T-cell (primary cell): ENCODE data around the gene ALDH1A2. TPM values are rescaled to one million over a fixed set of nuclear protein-coding genes. Genes with fewer than 3 reads are reported as not detected.

Source experiments
- ATAC-seq, 4 experiments: fragments of 200-7000 bp in 3 of 4; fragments of 150-1000 bp in 1 of 4; cut with Tn5 transposase; replicated peaks in 1 of 4; 1 replicate in 3 of 4; 2 replicates in 1 of 4; pipeline ENCODE4 v1.10.0; 2021; ENCODE audit warnings: moderate library complexity in 3 of 4, mild to moderate bottlenecking in 2 of 4, moderate number of reproducible peaks in 1 of 4
- CTCF ChIA-PET, 2 donors: fragments of 300-600 bp; sonication (Branson Sonifier 250); formaldehyde crosslinking; loops; one replicate each; lab custom pipeline; 2022; ENCODE audit warnings: antibody characterized with exemption in 2 of 2; lab: Charles Lee
- POLR2A ChIA-PET, 2 donors: fragments of 300-600 bp; sonication (Branson Sonifier 250); formaldehyde crosslinking; loops; one replicate each; lab custom pipeline; 2022; ENCODE audit warnings: antibody characterized with exemption in 2 of 2; lab: Charles Lee
- DNase-seq, 35 experiments: peaks; one replicate each; pipeline versions ENCODE4 v3.0.0 to v3.0.0-alpha.2; 2013 to 2023
- H3K27ac ChIP-seq: one replicate; pipeline ENCODE4 v1.5.1; 2013; ENCODE audit warnings: low read length
- H3K27me3 ChIP-seq, 2 experiments: replicated peaks in 1 of 2; 1 replicate in 1 of 2; 2 replicates in 1 of 2; pipeline versions ENCODE4 v1.6.1 to v1.7.0; 2013; ENCODE audit warnings: low read length in 1 of 2, mixed read lengths in 1 of 2; ENCODE audit not compliant: control insufficient read depth in 2 of 2, insufficient read depth in 2 of 2; ENCODE audit errors: extremely low read depth in 1 of 2
- H3K36me3 ChIP-seq, 2 donors: 1 replicate in 1 of 2; 2 replicates in 1 of 2; pipeline versions ENCODE4 v1.6.1 to v1.7.0; 2013; ENCODE audit warnings: low read length in 1 of 2; ENCODE audit not compliant: control insufficient read depth in 2 of 2, insufficient read depth in 1 of 2; ENCODE audit errors: extremely low read depth in 1 of 2
- H3K4me1 ChIP-seq, 2 experiments: 1 replicate in 1 of 2; 2 replicates in 1 of 2; pipeline versions ENCODE4 v1.6.1 to v1.7.0; 2013; ENCODE audit warnings: low read length in 2 of 2, mixed read lengths in 1 of 2; ENCODE audit not compliant: insufficient read depth in 2 of 2, control insufficient read depth in 1 of 2; ENCODE audit errors: extremely low read depth in 1 of 2
- H3K4me3 ChIP-seq, 2 donors: 1 replicate in 1 of 2; 2 replicates in 1 of 2; pipeline versions ENCODE4 v1.5.1 to v1.7.0; 2013; ENCODE audit warnings: mild to moderate bottlenecking in 2 of 2, low read length in 1 of 2, moderate library complexity in 1 of 2; ENCODE audit not compliant: control insufficient read depth in 1 of 2; ENCODE audit errors: extremely low read depth in 1 of 2
- H3K9me3 ChIP-seq: 2 replicates; pipeline ENCODE4 v1.7.0; 2013
- H3K27ac Mint-ChIP-seq, 2 donors: one replicate each; pipeline ENCODE4 v1.8.0; 2020 to 2021; ENCODE audit warnings: mild to moderate bottlenecking in 2 of 2, mixed read lengths in 2 of 2
- H3K27me3 Mint-ChIP-seq, 2 donors: one replicate each; pipeline ENCODE4 v1.8.0; 2021 to 2022; ENCODE audit warnings: mixed read lengths in 2 of 2
- H3K36me3 Mint-ChIP-seq: one replicate; pipeline ENCODE4 v1.8.0; 2021; ENCODE audit warnings: mixed read lengths
- H3K4me1 Mint-ChIP-seq, 3 donors: one replicate each; pipeline ENCODE4 v1.8.0; 2020 to 2022; ENCODE audit warnings: mixed read lengths in 3 of 3, mild to moderate bottlenecking in 1 of 3
- H3K4me3 Mint-ChIP-seq, 3 donors: one replicate each; pipeline ENCODE4 v1.8.0; 2020 to 2022; ENCODE audit warnings: mild to moderate bottlenecking in 3 of 3, mixed read lengths in 3 of 3, moderate library complexity in 3 of 3
- H3K9me3 Mint-ChIP-seq, 3 donors: one replicate each; pipeline ENCODE4 v1.8.0; 2020 to 2022; ENCODE audit warnings: mixed read lengths in 3 of 3
- WGBS: methylation state at CpG from one replicate; pipeline ENCODE4 v1.1.5; 2013; ENCODE audit warnings: missing lambda C conversion rate; ENCODE audit not compliant: insufficient coverage; 5-methylcytosine and 5-hydroxymethylcytosine counted together
- total RNA-seq, 35 experiments: library from RNA in 6 of 35; stranded (reverse) in 6 of 35; fragments of 120-200 nt in 1 of 35; gene quantifications; one replicate each; pipeline versions ENCODE4 v1.2.1 to v1.2.4 and lab custom pipeline; 2013 to 2026

The ALDH1A2 gene
- total RNA-seq, 5 donors from 2014 or later (not counting 1 experiment from before 2014, with no cell fraction given) = 0.47 to 0.95 (median 0.73) TPM; not detected in 2

DNA sequence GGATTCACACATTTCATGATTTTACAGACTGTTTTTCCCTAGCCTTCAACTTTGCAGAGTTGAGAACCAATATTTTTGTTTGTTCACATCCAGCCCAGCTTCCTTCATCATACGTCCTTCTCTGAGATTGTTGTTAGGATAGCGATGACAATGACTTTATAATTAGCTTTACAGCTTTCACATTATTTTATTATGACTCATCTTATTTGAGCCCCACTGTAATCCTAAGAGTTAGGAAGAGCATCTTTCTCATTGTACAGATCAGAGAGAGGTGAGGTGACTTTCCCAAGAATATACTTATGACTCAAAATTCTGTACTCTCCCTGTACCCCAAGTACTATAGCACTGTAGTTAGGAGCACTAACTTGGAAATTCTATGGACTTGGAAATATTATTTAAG is 156.1 kb downstream of the ALDH1A2 start:
- Mint-ChIP-seq H3K4me1 (no peaks in the 10 kb centered on the region), H3K36me3 (no peaks in the 10 kb centered on the region), H3K9me3 (peaks cover 0 to 4% (median 3%) of the 10 kb centered on the region in 3 donors), H3K4me3 (no peak overlapping the region), H3K27me3 (peaks cover 18 to 42% of the 10 kb centered on the region in 2 donors), H3K27ac (no peak overlapping the region)
- ATAC-seq (no peak), DNase-seq (no peak)
- Histone ChIP-seq H3K4me1 (no peaks in the 10 kb centered on the region), H3K4me3 (no peak overlapping the region), H3K9me3 (no peaks in the 10 kb centered on the region), H3K27me3 (peaks cover 2 to 10% of the 10 kb centered on the region in 2 experiments), H3K36me3 (no peaks in the 10 kb centered on the region), H3K27ac (no peak overlapping the region)
- ChIA-PET POLR2A (no interaction called here), CTCF (no interaction called here)
- WGBS = no CpG with 5 or more reads among the region's 2 CpGs

DNA sequence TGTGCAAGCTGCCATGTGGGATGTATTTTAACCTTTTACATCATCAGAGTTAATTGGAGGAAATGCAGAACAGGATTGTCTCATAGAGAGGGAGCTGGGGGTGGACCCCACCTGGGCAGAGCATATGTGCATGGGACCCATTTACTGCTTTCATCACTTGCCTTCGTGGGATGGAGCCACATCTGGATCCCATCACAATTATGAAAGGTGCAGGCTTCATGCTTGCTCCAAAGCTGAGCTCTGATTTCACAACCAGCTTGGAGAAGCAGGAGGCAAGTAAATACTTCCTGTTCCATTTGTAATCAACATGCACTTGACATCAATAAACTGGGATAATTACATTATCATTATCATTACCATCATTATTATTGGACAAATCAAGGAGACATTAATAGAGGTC is 161.9 kb downstream of the ALDH1A2 start:
- Mint-ChIP-seq H3K9me3 (peaks cover 0 to 4% (median 0%) of the 10 kb centered on the region in 3 donors), H3K4me3 (no peak overlapping the region), H3K36me3 (no peaks in the 10 kb centered on the region), H3K27ac (no peak overlapping the region), H3K27me3 (peaks cover 20 to 37% of the 10 kb centered on the region in 2 donors), H3K4me1 (no peaks in the 10 kb centered on the region)
- 29% methylated on average over 1 of the region's 1 CpG for WGBS
- Histone ChIP-seq H3K9me3 (no peaks in the 10 kb centered on the region), H3K27me3 (peaks cover 2 to 6% of the 10 kb centered on the region in 2 experiments), H3K27ac (no peak overlapping the region), H3K36me3 (no peaks in the 10 kb centered on the region), H3K4me1 (no peaks in the 10 kb centered on the region), H3K4me3 (no peak overlapping the region)
- ChIA-PET CTCF (no interaction called here), POLR2A (no interaction called here)
- no peak for DNase-seq
- ATAC-seq = no peak

Other genes starting within 250 kb of the ALDH1A2 start
- under 1 TPM in 2 of 5 donors, not detected in 3; 0.09 to 0.23 TPM for gene AQP9, start 72.7 kb upstream of the ALDH1A2 start, total RNA-seq